Caco-2 (cell line): Measurements from ENCODE around the gene CDC37L1. TPM values are rescaled to one million over a fixed set of nuclear protein-coding genes. Genes with fewer than 3 reads are reported as not detected.

Experiments used
- BruUV-seq: library from RNA; stranded (reverse); fragments of 400-500 nt; replicated peaks from 2 replicates; lab custom pipeline; 2021; lab: Mats Ljungman, UMichigan
- CTCF ChIA-PET: fragments of 300-600 bp; sonication (Branson Sonifier 250); formaldehyde crosslinking; loops from one replicate; lab custom pipeline; 2022; ENCODE audit warnings: antibody characterized with exemption; lab: Charles Lee
- POLR2A ChIA-PET: fragments of 300-600 bp; sonication (Branson Sonifier 250); formaldehyde crosslinking; loops from one replicate; lab custom pipeline; 2022; ENCODE audit warnings: antibody characterized with exemption; lab: Charles Lee
- DNase-seq, 2 experiments: peaks; one replicate each; pipeline versions ENCODE4 v3.0.0 to v3.0.0-alpha.2; 2020 to 2022
- H3K27me3 ChIP-seq: replicated peaks from 2 replicates; pipeline ENCODE4 v1.6.0; 2011; ENCODE audit warnings: low read length; ENCODE audit not compliant: control insufficient read depth, insufficient read depth
- H3K36me3 ChIP-seq: 2 replicates; pipeline ENCODE4 v1.5.1; 2011; ENCODE audit warnings: low read length; ENCODE audit not compliant: control insufficient read depth, insufficient read depth
- H3K4me1 ChIP-seq: fragments of 250-450 bp; sonication (Bioruptor Pico); 2 replicates; pipeline ENCODE4 v1.5.1; 2020; ENCODE audit warnings: mild to moderate bottlenecking
- H3K4me3 ChIP-seq: 2 replicates; pipeline ENCODE4 v1.5.1; 2011; ENCODE audit warnings: low read depth, mild to moderate bottlenecking, control low read depth, low read length
- H3K9me3 ChIP-seq: fragments of 250-450 bp; sonication (Bioruptor Pico); 2 replicates; pipeline ENCODE4 v1.5.1; 2020; ENCODE audit warnings: mild to moderate bottlenecking, moderate library complexity
- H3K27ac Mint-ChIP-seq: one replicate; pipeline ENCODE4 v1.8.0; 2022; ENCODE audit warnings: mixed read lengths; ENCODE audit not compliant: unreplicated experiment
- H3K27me3 Mint-ChIP-seq: one replicate; pipeline ENCODE4 v1.8.0; 2022; ENCODE audit warnings: mixed read lengths; ENCODE audit not compliant: insufficient read depth, unreplicated experiment
- H3K36me3 Mint-ChIP-seq: one replicate; pipeline ENCODE4 v1.8.0; 2022; ENCODE audit warnings: mild to moderate bottlenecking, mixed read lengths; ENCODE audit not compliant: insufficient read depth, unreplicated experiment
- H3K4me1 Mint-ChIP-seq: one replicate; pipeline ENCODE4 v1.8.0; 2022; ENCODE audit warnings: low read depth, mixed read lengths; ENCODE audit not compliant: unreplicated experiment
- H3K4me3 Mint-ChIP-seq: one replicate; pipeline ENCODE4 v1.8.0; 2022; ENCODE audit warnings: mild to moderate bottlenecking, moderate library complexity, mixed read lengths; ENCODE audit not compliant: unreplicated experiment
- H3K9me3 Mint-ChIP-seq: one replicate; pipeline ENCODE4 v1.8.0; 2022; ENCODE audit warnings: mixed read lengths; ENCODE audit not compliant: unreplicated experiment
- intact Hi-C: fragments of 100-400 bp; cut with micrococcal nuclease; formaldehyde crosslinking; loops from one replicate; pipeline ENCODE4 v1.10.0; 2022; ENCODE audit not compliant: unreplicated experiment
- total RNA-seq: library from RNA; stranded (reverse); gene quantifications from 2 replicates; pipeline ENCODE4 v1.2.3, GENCODE V29; 2022
- TF ChIP-seq, protein P1 (sequence below), 2 experiments: fragments of 200-600 bp in 1 of 2; IDR thresholded peaks; 1 replicate in 1 of 2; 2 replicates in 1 of 2; pipeline versions ENCODE4 v1.5.1 to v1.8.0; 2011 to 2022; ENCODE audit warnings: antibody characterized with exemption in 1 of 2, control low read depth in 1 of 2, inconsistent platforms in 1 of 2, low read depth in 1 of 2, low read length in 1 of 2, mild to moderate bottlenecking in 1 of 2, moderate library complexity in 1 of 2; ENCODE audit not compliant: insufficient read depth in 1 of 2, severe bottlenecking in 1 of 2, unreplicated experiment in 1 of 2

CDC37L1 gene
- total RNA-seq, 1 experiment from 2014 or later: 9.3 TPM

DNA sequence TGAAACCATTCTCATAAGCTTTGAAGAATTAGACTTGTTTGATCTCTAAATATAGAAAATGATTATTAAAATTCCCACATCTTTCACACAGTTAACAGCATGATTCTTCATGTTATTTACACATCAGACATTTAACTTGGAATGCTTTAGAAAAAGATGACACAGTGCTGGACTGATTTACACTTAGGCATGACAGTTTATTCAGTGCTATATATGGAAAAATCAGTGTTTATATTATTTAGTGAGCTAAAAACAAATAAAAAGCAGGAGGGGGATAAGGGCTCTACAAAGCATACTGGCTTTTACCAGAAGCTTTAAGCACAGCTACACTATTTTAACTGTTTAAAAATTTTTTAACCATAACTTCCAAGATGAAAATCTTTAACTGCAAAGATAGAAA lies 30.0 kb downstream of the CDC37L1 start:
- no TSS peak for BruUV-seq
- POLR2A ChIA-PET: no interaction called here
- H3K36me3 ChIP-seq: no peaks in the 10 kb centered on the region
- CTCF ChIA-PET: no interaction called here
- H3K9me3 ChIP-seq: no peaks in the 10 kb centered on the region
- TF ChIP-seq, protein P1, sequence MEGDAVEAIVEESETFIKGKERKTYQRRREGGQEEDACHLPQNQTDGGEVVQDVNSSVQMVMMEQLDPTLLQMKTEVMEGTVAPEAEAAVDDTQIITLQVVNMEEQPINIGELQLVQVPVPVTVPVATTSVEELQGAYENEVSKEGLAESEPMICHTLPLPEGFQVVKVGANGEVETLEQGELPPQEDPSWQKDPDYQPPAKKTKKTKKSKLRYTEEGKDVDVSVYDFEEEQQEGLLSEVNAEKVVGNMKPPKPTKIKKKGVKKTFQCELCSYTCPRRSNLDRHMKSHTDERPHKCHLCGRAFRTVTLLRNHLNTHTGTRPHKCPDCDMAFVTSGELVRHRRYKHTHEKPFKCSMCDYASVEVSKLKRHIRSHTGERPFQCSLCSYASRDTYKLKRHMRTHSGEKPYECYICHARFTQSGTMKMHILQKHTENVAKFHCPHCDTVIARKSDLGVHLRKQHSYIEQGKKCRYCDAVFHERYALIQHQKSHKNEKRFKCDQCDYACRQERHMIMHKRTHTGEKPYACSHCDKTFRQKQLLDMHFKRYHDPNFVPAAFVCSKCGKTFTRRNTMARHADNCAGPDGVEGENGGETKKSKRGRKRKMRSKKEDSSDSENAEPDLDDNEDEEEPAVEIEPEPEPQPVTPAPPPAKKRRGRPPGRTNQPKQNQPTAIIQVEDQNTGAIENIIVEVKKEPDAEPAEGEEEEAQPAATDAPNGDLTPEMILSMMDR (IDR thresholded peaks at IDR 0.05; ENCODE audit: insufficient read depth in 1 of 2, low read depth in 1 of 2, low read length in 1 of 2, severe bottlenecking in 1 of 2, unreplicated experiment in 1 of 2): no peak
- intact Hi-C loops: no loop called here
- DNase-seq: no peak
- H3K4me3 ChIP-seq: no peak overlapping the region
- Mint-ChIP-seq H3K9me3 (peaks cover 11% of the 10 kb centered on the region), H3K27me3 (no peaks in the 10 kb centered on the region), H3K36me3 (peaks cover 17% of the 10 kb centered on the region), H3K27ac (no peak overlapping the region), H3K4me3 (no peak overlapping the region), H3K4me1 (no peaks in the 10 kb centered on the region)
- H3K4me1 ChIP-seq: no peaks in the 10 kb centered on the region
- H3K27me3 ChIP-seq: no peaks in the 10 kb centered on the region

DNA sequence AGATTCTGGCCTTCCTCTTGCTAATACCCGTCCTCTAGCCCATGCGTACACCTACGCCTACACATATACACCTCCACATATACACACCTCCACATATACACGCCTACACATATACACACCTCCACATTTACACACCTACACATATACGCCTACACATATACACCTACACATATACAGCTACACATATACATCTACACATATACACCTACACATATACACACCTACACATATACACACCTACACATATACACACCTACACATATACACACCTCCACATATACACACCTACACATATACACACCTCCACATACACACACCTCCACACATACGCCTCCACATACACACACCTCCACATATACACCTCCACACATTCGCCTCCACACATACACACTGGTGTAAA lies 34.5 kb downstream of the CDC37L1 start:
- Histone ChIP-seq H3K36me3 (no peaks in the 10 kb centered on the region), H3K4me3 (no peak overlapping the region), H3K4me1 (no peaks in the 10 kb centered on the region), H3K9me3 (no peaks in the 10 kb centered on the region), H3K27me3 (no peaks in the 10 kb centered on the region)
- Mint-ChIP-seq H3K27ac (no peak overlapping the region), H3K36me3 (peaks cover 13% of the 10 kb centered on the region), H3K4me3 (no peak overlapping the region), H3K4me1 (no peaks in the 10 kb centered on the region), H3K27me3 (no peaks in the 10 kb centered on the region), H3K9me3 (peaks cover 12% of the 10 kb centered on the region)
- ChIA-PET POLR2A (no interaction called here), CTCF (no interaction called here)
- intact Hi-C loops: no loop called here
- TF ChIP-seq, protein P1 (IDR thresholded peaks at IDR 0.05; ENCODE audit: insufficient read depth in 1 of 2, low read depth in 1 of 2, low read length in 1 of 2, severe bottlenecking in 1 of 2, unreplicated experiment in 1 of 2): no peak
- no TSS peak for BruUV-seq
- DNase-seq: no peak

DNA sequence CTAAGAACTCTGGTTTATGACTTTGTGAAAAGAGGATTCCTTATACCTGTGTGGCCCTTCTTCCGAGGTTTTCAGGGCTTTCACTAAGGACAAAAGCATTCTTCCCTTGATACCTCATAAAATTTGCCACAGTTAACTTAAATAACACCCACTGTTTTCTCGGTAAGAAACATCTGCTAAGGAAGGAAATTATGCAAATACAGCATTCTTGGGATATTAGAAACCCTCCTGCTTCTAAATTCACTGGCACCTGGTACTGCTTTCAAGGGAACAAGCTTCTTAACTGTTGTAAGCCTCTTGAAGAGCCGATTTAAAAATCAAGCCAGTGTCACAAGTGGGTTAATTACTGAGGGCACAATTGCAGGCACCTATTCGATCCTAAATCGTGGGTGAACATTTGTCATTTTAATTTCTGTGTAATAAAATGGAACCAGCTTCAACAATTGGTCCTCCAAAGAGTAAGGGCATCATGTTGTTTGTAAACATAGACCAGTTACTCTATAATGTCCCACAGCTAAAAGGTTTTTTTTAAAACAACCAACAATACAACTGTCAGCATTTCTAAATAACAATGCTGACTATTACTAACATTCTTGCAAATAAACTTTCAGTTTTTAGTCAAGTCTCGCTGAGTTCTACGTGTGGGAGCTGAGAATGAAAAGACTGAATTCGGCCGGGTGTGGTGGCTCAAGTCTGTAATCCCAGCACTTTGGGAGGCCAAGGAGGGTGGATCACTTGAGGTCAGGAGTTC lies 35.1 kb downstream of the CDC37L1 start:
- Mint-ChIP-seq H3K27ac (no peak overlapping the region), H3K4me1 (no peaks in the 10 kb centered on the region), H3K9me3 (peaks cover 12% of the 10 kb centered on the region), H3K27me3 (no peaks in the 10 kb centered on the region), H3K36me3 (peaks cover 13% of the 10 kb centered on the region), H3K4me3 (no peak overlapping the region)
- H3K4me3 ChIP-seq: no peak overlapping the region
- no peaks in the 10 kb centered on the region for H3K36me3 ChIP-seq
- TF ChIP-seq, protein P1 (IDR thresholded peaks at IDR 0.05; ENCODE audit: insufficient read depth in 1 of 2, low read depth in 1 of 2, low read length in 1 of 2, severe bottlenecking in 1 of 2, unreplicated experiment in 1 of 2): no peak
- POLR2A ChIA-PET: no interaction called here
- CTCF ChIA-PET: no interaction called here
- no TSS peak for BruUV-seq
- no peaks in the 10 kb centered on the region for H3K27me3 ChIP-seq
- intact Hi-C loops: no loop called here
- H3K9me3 ChIP-seq: no peaks in the 10 kb centered on the region
- DNase-seq: no peak
- no peaks in the 10 kb centered on the region for H3K4me1 ChIP-seq
